ENCODE results near the gene RAB11FIP5. TPM values are rescaled to one million over a fixed set of nuclear protein-coding genes. Genes with fewer than 3 reads are reported as not detected.

Gene RAB11FIP5
- total and polyA plus RNA-seq, 4 experiments from 2014 or later = 6.4 to 12.8 (median 11.2) TPM

- Mint-ChIP-seq H3K4me3 (peak overlapping the region in 2 of 8 donors; percentile 2 to 32), H3K36me3 (no peaks in the 10 kb centered on the region), H3K27me3 (no peaks in the 10 kb centered on the region), H3K4me1 (peaks cover 28 to 62% (median 43%) of the 10 kb centered on the region in 4 donors), H3K9me3 (no peaks in the 10 kb centered on the region), H3K27ac (peak overlapping the region in 4 of 7 donors; percentile 0 to 89 (median 51))
- intact Hi-C loops (cut with micrococcal nuclease) = no loop called here
- DNase-seq = no peak
- no peak overlapping the region for H3K4me3 ChIP-seq (ENCODE audit: low read length in 2 of 2)
- CTCF ChIA-PET (ENCODE audit: partially characterized antibody) = interaction anchor here (0.8 to 3.5 kb wide), 3 partner anchors 22 to 68 kb away, joined by 3 to 13 read pairs (median 6); no protein-coding TSS in a partner anchor
- POLR2A ChIA-PET (ENCODE audit: partially characterized antibody) = no interaction called here
- H3K36me3 ChIP-seq (ENCODE audit: insufficient read depth, low read length) = no peaks in the 10 kb centered on the region
- H3K27me3 ChIP-seq (ENCODE audit: insufficient read depth, low read length) = no peaks in the 10 kb centered on the region
- no peak overlapping the region for H3K27ac ChIP-seq (ENCODE audit: low read depth, low read length)
- no peaks in the 10 kb centered on the region for H3K9me3 ChIP-seq (ENCODE audit: control insufficient read depth in 1 of 2, low read length in 2 of 2)
- H3K4me1 ChIP-seq (ENCODE audit: insufficient read depth, low read length) = peaks cover 45% of the 10 kb centered on the region
These were observed 3.1 kb downstream of the RAB11FIP5 start for GRCh38 chr2:73109431-73110167.

DNA sequence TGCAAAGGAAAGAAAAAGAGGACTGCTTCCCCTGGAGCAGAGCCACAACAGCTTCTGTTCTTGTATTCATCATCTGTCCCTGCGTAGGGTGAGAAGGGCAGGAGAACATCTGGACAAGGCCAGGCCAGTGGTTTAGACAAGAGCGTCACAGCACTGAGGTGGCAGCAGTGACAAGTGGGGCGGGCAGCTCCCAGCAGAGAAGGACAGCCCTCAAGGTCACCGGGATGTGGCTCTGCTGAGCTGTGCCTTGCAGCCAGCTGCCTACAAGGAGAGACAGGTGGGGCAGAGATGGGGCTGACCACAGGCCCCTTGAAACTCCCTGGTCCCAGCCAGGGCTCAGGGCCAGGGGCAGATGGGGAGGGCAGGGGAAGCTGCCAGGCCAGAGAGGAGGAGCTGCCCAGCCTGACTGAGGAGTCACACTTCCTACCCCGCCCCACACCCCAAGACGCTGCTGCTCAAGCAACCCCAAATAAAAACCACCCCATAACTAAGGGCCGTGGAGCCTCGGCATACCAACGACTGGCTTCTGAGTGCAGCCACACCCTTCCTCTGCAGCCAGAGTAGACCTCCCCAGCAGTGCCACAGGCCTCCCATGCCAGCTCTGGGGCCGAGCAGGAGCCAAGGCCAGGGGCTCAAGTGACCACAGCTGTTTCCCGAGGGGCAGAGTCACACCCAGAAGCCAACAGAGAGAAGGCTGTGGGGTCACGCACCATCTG, 5.4 kb downstream of the RAB11FIP5 start:
- no peak overlapping the region for H3K27ac ChIP-seq (ENCODE audit: low read depth, low read length)
- Mint-ChIP-seq H3K4me1 (peaks cover 36 to 79% (median 53%) of the 10 kb centered on the region in 4 donors), H3K27ac (peak overlapping the region in 6 of 7 donors; percentile 8 to 87 (median 72)), H3K36me3 (no peaks in the 10 kb centered on the region), H3K9me3 (no peaks in the 10 kb centered on the region), H3K4me3 (peak overlapping the region in 3 of 8 donors; percentile 14 to 64 (median 57)), H3K27me3 (no peaks in the 10 kb centered on the region)
- H3K36me3 ChIP-seq (ENCODE audit: insufficient read depth, low read length) = no peaks in the 10 kb centered on the region
- no peaks in the 10 kb centered on the region for H3K9me3 ChIP-seq (ENCODE audit: control insufficient read depth in 1 of 2, low read length in 2 of 2)
- DNase-seq = peak in 1 of 5 donors; percentile 20
- CTCF ChIA-PET (ENCODE audit: partially characterized antibody) = interaction anchor here (0.9 to 3.5 kb wide), 4 partner anchors 19 to 105 kb away, joined by 3 to 13 read pairs (median 4); no protein-coding TSS in a partner anchor
- POLR2A ChIA-PET (ENCODE audit: partially characterized antibody) = no interaction called here
- peaks cover 56% of the 10 kb centered on the region for H3K4me1 ChIP-seq (ENCODE audit: insufficient read depth, low read length)
- H3K4me3 ChIP-seq (ENCODE audit: low read length in 2 of 2) = no peak overlapping the region
- no peaks in the 10 kb centered on the region for H3K27me3 ChIP-seq (ENCODE audit: insufficient read depth, low read length)
- intact Hi-C loops (cut with micrococcal nuclease) = no loop called here

GRCh38 chr2:73106791-73107190, 6.0 kb downstream of the RAB11FIP5 start:
- DNase-seq = no peak
- ChIA-PET POLR2A (ENCODE audit: partially characterized antibody) (no interaction called here), CTCF (ENCODE audit: partially characterized antibody) (interaction anchor here (0.9 to 3.5 kb wide), 3 partner anchors 49 to 106 kb away, joined by 3 to 13 read pairs (median 4); no protein-coding TSS in a partner anchor)
- Mint-ChIP-seq H3K27me3 (no peaks in the 10 kb centered on the region), H3K4me3 (peak overlapping the region in 3 of 8 donors; percentile 17 to 64 (median 57)), H3K27ac (peak overlapping the region in 3 of 7 donors; percentile 66 to 81 (median 79)), H3K9me3 (no peaks in the 10 kb centered on the region), H3K36me3 (no peaks in the 10 kb centered on the region), H3K4me1 (peaks cover 34 to 75% (median 52%) of the 10 kb centered on the region in 4 donors)
- peaks cover 50% of the 10 kb centered on the region for H3K4me1 ChIP-seq (ENCODE audit: insufficient read depth, low read length)
- H3K27me3 ChIP-seq (ENCODE audit: insufficient read depth, low read length) = no peaks in the 10 kb centered on the region
- H3K9me3 ChIP-seq (ENCODE audit: control insufficient read depth in 1 of 2, low read length in 2 of 2) = no peaks in the 10 kb centered on the region
- intact Hi-C loops (cut with micrococcal nuclease) = no loop called here
- no peak overlapping the region for H3K27ac ChIP-seq (ENCODE audit: low read depth, low read length)
- H3K36me3 ChIP-seq (ENCODE audit: insufficient read depth, low read length) = no peaks in the 10 kb centered on the region
- H3K4me3 ChIP-seq (ENCODE audit: low read length in 2 of 2) = no peak overlapping the region

- H3K4me1 Mint-ChIP-seq = peaks cover 28 to 67% (median 46%) of the 10 kb centered on the region in 4 donors
- peak overlapping the region in 2 of 7 donors; percentile 18 to 35 for H3K27ac Mint-ChIP-seq
- no peak overlapping the region for H3K4me3 Mint-ChIP-seq
- H3K36me3 Mint-ChIP-seq = no peaks in the 10 kb centered on the region
- H3K4me1 ChIP-seq (ENCODE audit: insufficient read depth, low read length) = peaks cover 38% of the 10 kb centered on the region
- H3K9me3 Mint-ChIP-seq = no peaks in the 10 kb centered on the region
- no peaks in the 10 kb centered on the region for H3K27me3 Mint-ChIP-seq
- H3K4me3 ChIP-seq (ENCODE audit: low read length in 2 of 2) = no peak overlapping the region
- H3K27me3 ChIP-seq (ENCODE audit: insufficient read depth, low read length) = no peaks in the 10 kb centered on the region
- ChIA-PET CTCF (ENCODE audit: partially characterized antibody) (interaction anchor here (1.2 kb wide), 1 partner anchor 72 kb away, joined by 3 read pairs; no protein-coding TSS in a partner anchor), POLR2A (ENCODE audit: partially characterized antibody) (no interaction called here)
- DNase-seq = no peak
- intact Hi-C loops (cut with micrococcal nuclease) = no loop called here
- no peak overlapping the region for H3K27ac ChIP-seq (ENCODE audit: low read depth, low read length)
- H3K36me3 ChIP-seq (ENCODE audit: insufficient read depth, low read length) = no peaks in the 10 kb centered on the region
- no peaks in the 10 kb centered on the region for H3K9me3 ChIP-seq (ENCODE audit: control insufficient read depth in 1 of 2, low read length in 2 of 2)
These were observed 7.2 kb downstream of the RAB11FIP5 start for GRCh38 chr2:73105511-73105971.

DNA sequence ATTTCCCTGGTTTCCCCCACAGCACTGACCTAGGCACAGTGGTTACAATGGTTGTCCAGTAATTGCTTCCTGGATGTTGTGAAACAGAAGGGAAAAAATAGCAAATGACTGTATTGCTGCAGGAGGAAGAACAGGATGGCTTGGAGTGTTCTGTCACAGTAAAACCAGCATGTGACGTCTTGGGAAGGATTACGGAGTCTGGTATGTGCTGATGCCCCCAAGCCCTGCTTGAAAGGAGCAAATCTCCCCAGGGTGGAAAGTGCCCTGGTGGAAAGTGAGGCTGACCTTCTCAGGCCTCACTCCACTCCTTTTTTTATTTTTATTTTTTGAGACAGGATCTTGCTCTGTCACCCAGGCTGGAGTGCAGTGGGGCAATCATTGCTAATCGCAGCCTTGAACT, 7.8 kb downstream of the RAB11FIP5 start:
- peaks cover 25 to 61% (median 44%) of the 10 kb centered on the region in 4 donors for H3K4me1 Mint-ChIP-seq
- H3K9me3 Mint-ChIP-seq = no peaks in the 10 kb centered on the region
- Histone ChIP-seq H3K9me3 (ENCODE audit: control insufficient read depth in 1 of 2, low read length in 2 of 2) (no peaks in the 10 kb centered on the region), H3K27ac (ENCODE audit: low read depth, low read length) (no peak overlapping the region), H3K4me3 (ENCODE audit: low read length in 2 of 2) (no peak overlapping the region), H3K27me3 (ENCODE audit: insufficient read depth, low read length) (no peaks in the 10 kb centered on the region), H3K36me3 (ENCODE audit: insufficient read depth, low read length) (no peaks in the 10 kb centered on the region), H3K4me1 (ENCODE audit: insufficient read depth, low read length) (peaks cover 33% of the 10 kb centered on the region)
- H3K27ac Mint-ChIP-seq = peak overlapping the region in 4 of 7 donors; percentile 8 to 90 (median 70)
- ChIA-PET CTCF (ENCODE audit: partially characterized antibody) (interaction anchor here (1.2 kb wide), 1 partner anchor 73 kb away, joined by 3 read pairs; no protein-coding TSS in a partner anchor), POLR2A (ENCODE audit: partially characterized antibody) (no interaction called here)
- no peak overlapping the region for H3K4me3 Mint-ChIP-seq
- DNase-seq = no peak
- intact Hi-C loops (cut with micrococcal nuclease) = no loop called here
- H3K36me3 Mint-ChIP-seq = no peaks in the 10 kb centered on the region
- no peaks in the 10 kb centered on the region for H3K27me3 Mint-ChIP-seq

DNA sequence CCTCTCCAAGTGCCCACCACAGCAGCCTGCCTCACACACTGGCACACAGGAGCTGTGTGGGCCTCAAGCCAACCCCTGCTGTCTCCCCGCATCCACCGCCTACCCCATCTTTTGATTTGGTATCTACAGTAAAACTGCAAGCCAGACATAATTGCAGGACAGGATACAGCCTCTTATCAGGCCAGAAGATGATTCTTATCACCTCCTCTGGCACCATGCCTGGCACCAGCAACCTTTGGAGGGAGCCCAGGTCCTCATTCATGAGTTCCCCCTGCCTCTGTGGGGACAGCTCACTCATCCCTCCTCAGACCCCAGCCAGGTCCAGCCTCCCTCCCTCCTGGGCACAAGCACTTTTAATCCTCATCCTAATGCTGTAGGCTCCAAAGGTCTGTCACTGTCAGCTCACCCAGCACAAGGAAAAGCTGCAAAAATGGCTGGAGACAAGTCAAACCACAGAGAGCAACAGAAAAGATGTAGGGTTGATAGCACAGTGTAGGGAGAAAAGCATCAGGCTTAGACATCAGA, 9.7 kb downstream of the RAB11FIP5 start:
- Mint-ChIP-seq H3K36me3 (no peaks in the 10 kb centered on the region), H3K4me3 (peak overlapping the region in 4 of 8 donors; percentile 40 to 72 (median 52)), H3K27me3 (no peaks in the 10 kb centered on the region), H3K27ac (peak overlapping the region; percentile 61 to 84 (median 77)), H3K9me3 (no peaks in the 10 kb centered on the region), H3K4me1 (peaks cover 24 to 49% (median 36%) of the 10 kb centered on the region in 4 donors)
- H3K27ac ChIP-seq (ENCODE audit: low read depth, low read length) = no peak overlapping the region
- peaks cover 29% of the 10 kb centered on the region for H3K4me1 ChIP-seq (ENCODE audit: insufficient read depth, low read length)
- H3K9me3 ChIP-seq (ENCODE audit: control insufficient read depth in 1 of 2, low read length in 2 of 2) = no peaks in the 10 kb centered on the region
- H3K36me3 ChIP-seq (ENCODE audit: insufficient read depth, low read length) = no peaks in the 10 kb centered on the region
- H3K4me3 ChIP-seq (ENCODE audit: low read length in 2 of 2) = no peak overlapping the region
- CTCF ChIA-PET (ENCODE audit: partially characterized antibody) = interaction anchor here (1.6 to 2.1 kb wide), 2 partner anchors 9 to 17 kb away, joined by 4 read pairs; partner anchors contain the start of gene RAB11FIP5
- intact Hi-C loops (cut with micrococcal nuclease) = no loop called here
- DNase-seq = no peak
- POLR2A ChIA-PET (ENCODE audit: partially characterized antibody) = no interaction called here
- H3K27me3 ChIP-seq (ENCODE audit: insufficient read depth, low read length) = no peaks in the 10 kb centered on the region

Data from CD4-positive, alpha-beta memory T cell (primary cell).